DMS 273 treated with DMSO at 0.1 percent for 48 hours (cell line): ENCODE measurements around the gene PLCH1.

Source experiments
- DNase-seq: peaks from one replicate; lab custom pipeline; 2025; lab: John Stamatoyannopoulos, UW

Gene PLCH1

GRCh38 chr3:155372281-155372680 lies 372.6 kb downstream of the PLCH1 start:
- no peak for DNase-seq

GRCh38 chr3:155370764-155371503 lies 373.9 kb downstream of the PLCH1 start:
- no peak for DNase-seq

GRCh38 chr3:155370198-155370597 lies 374.7 kb downstream of the PLCH1 start:
- DNase-seq, result no peak

GRCh38 chr3:155369735-155370134 lies 375.1 kb downstream of the PLCH1 start:
- no peak for DNase-seq

- no peak for DNase-seq
Measured at GRCh38 chr3:155369244-155369643, 375.6 kb downstream of the PLCH1 start.

GRCh38 chr3:155368786-155369185 lies 376.1 kb downstream of the PLCH1 start:
- no peak for DNase-seq

- DNase-seq, result no peak
Measured at GRCh38 chr3:155367506-155367905, 377.4 kb downstream of the PLCH1 start.

- no peak for DNase-seq
Measured at GRCh38 chr3:155365178-155365783, 379.6 kb downstream of the PLCH1 start.

- no peak for DNase-seq
Measured at GRCh38 chr3:155364492-155364891, 380.4 kb downstream of the PLCH1 start.

GRCh38 chr3:155363690-155364070 lies 381.2 kb downstream of the PLCH1 start:
- DNase-seq, result no peak

GRCh38 chr3:155362808-155363689 lies 381.8 kb downstream of the PLCH1 start:
- no peak for DNase-seq

GRCh38 chr3:155360281-155360680 lies 384.6 kb downstream of the PLCH1 start:
- no peak for DNase-seq

GRCh38 chr3:155356594-155357370 lies 388.1 kb downstream of the PLCH1 start:
- DNase-seq, result no peak

- DNase-seq, result no peak
Measured at GRCh38 chr3:155354658-155355057, 390.2 kb downstream of the PLCH1 start.

GRCh38 chr3:155352900-155353490 lies 391.9 kb downstream of the PLCH1 start:
- DNase-seq, result no peak

GRCh38 chr3:155350571-155350970 lies 394.3 kb downstream of the PLCH1 start:
- no peak for DNase-seq

- DNase-seq, result no peak
Measured at GRCh38 chr3:155347901-155348300, 397.0 kb downstream of the PLCH1 start.

GRCh38 chr3:155342344-155342743 lies 402.5 kb downstream of the PLCH1 start:
- no peak for DNase-seq

- no peak for DNase-seq
Measured at GRCh38 chr3:155339052-155339451, 405.8 kb downstream of the PLCH1 start.

- no peak for DNase-seq
Measured at GRCh38 chr3:155335724-155336354, 409.0 kb downstream of the PLCH1 start.
